Measurements from ENCODE around the gene GNAZ.

- TF ChIP-seq POLR2AphosphoS5 (IDR thresholded peaks at IDR 0.05; ENCODE audit: borderline replicate concordance, low read depth, low read length) (no peak), EZH2 (IDR thresholded peaks at IDR 0.05) (no peak), FOXP2 (optimal IDR thresholded peaks at IDR 0.05; ENCODE audit: control extremely low read depth, extremely low read length, insufficient read depth) (no peak)
Observed at GRCh38 chr22:23094695-23095681, 24.7 kb downstream of the GNAZ start.
